ENCODE results near the gene STARD4. TPM values are rescaled to one million over a fixed set of nuclear protein-coding genes. Genes with fewer than 3 reads are reported as not detected.

Gene STARD4
- 9.9 TPM for total RNA-seq

DNA sequence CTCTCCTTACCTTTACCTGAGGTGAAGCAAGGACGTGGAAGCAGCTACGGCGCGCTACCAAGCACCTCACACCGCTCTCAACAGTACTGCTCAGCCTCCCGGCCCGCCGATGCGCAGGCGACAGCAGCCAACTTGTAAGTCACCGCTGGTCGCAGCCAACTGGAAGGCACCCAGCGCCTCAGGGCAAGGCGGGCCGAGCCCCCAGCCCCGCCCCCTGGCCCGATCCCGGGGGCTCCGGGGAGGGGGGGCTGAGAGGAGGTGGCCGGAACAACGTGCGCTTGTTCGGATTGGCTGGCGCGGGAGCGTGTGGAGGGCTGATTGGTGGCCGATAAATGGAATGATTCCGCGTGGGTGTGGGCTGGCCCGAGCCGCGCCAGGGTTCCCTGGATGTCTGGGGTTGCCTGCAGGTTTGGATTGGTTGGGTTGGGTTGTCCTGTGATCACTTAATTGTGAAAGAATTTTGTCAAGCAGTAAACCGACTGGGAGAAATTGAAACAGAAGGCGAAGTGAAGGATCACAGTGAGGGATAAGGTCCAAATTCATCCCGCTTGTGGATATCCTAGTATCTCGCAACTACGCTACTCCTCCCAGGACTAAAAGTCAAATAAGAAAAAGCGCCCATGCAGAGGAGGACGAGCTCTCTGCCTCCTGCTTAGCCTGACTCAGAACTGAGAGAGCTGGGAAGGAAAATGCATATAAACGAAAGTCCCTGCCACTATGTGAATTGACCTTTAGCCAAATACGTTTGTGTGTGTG lies at the start of gene STARD4:
Gene STARD4 (minus strand): TSS at position 161 of the 756 bp plus-strand sequence. CDS start 5,102 bp downstream, outside the sequence.
- peak within 1 kb of the TSS; percentile 76 to 80 (median 77) for H3K9ac ChIP-seq (ENCODE audit: low read depth in 1 of 3, low read length in 3 of 3)
- H3K4me3 ChIP-seq (ENCODE audit: low read length in 3 of 3), result peak within 1 kb of the TSS; percentile 87 to 95 (median 90)
- no peaks in the 10 kb centered on the region for H3K9me3 ChIP-seq (ENCODE audit: control insufficient read depth in 3 of 3, low read length in 3 of 3)
- H3K27ac ChIP-seq (ENCODE audit: low read depth, low read length), result peak within 1 kb of the TSS; percentile 48
- H3K27me3 ChIP-seq (ENCODE audit: control insufficient read depth in 3 of 3, insufficient read depth in 3 of 3, low read length in 3 of 3), result no peaks in the 10 kb centered on the region
- no peaks in the 10 kb centered on the region for H3K36me3 ChIP-seq (ENCODE audit: control insufficient read depth in 3 of 3, insufficient read depth in 3 of 3, low read length in 3 of 3)
- peaks cover 6 to 13% (median 12%) of the 10 kb centered on the region in 3 donors for H3K4me1 ChIP-seq (ENCODE audit: control insufficient read depth in 3 of 3, insufficient read depth in 3 of 3, low read length in 3 of 3)

GRCh38 chr5:111559680-111560079 lies 47.3 kb upstream of the STARD4 start:
- H3K9ac ChIP-seq (ENCODE audit: low read depth in 1 of 3, low read length in 3 of 3), result no peak overlapping the region
- H3K27ac ChIP-seq (ENCODE audit: low read depth, low read length), result no peak overlapping the region
- no peaks in the 10 kb centered on the region for H3K36me3 ChIP-seq (ENCODE audit: control insufficient read depth in 3 of 3, insufficient read depth in 3 of 3, low read length in 3 of 3)
- no peaks in the 10 kb centered on the region for H3K9me3 ChIP-seq (ENCODE audit: control insufficient read depth in 3 of 3, low read length in 3 of 3)
- H3K4me1 ChIP-seq (ENCODE audit: control insufficient read depth in 3 of 3, insufficient read depth in 3 of 3, low read length in 3 of 3), result peaks cover 0 to 5% (median 0%) of the 10 kb centered on the region in 3 donors
- H3K4me3 ChIP-seq (ENCODE audit: low read length in 3 of 3), result no peak overlapping the region
- no peaks in the 10 kb centered on the region for H3K27me3 ChIP-seq (ENCODE audit: control insufficient read depth in 3 of 3, insufficient read depth in 3 of 3, low read length in 3 of 3)

DNA sequence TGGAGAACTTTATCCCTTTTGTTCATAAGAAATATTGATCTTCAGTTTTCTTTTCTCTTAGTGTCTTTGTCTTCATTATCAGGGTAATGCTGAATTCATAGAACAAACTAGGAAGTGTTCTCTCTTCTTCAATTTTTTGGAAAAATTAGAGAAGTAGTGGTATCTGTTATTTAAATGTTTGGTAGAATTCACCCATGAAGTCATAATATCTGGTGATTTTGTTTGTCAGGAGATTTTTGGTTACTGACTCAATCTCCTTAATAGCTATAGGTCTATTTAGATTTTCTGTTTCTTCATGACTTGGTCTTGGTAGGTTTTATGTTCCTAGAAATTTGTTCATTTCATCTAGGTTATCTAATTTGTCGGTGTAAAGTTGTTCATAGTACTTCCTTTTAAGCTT lies 45.4 kb upstream of the STARD4 start:
- Histone ChIP-seq H3K27ac (ENCODE audit: low read depth, low read length) (no peak overlapping the region), H3K4me3 (ENCODE audit: low read length in 3 of 3) (no peak overlapping the region), H3K36me3 (ENCODE audit: control insufficient read depth in 3 of 3, insufficient read depth in 3 of 3, low read length in 3 of 3) (no peaks in the 10 kb centered on the region), H3K9me3 (ENCODE audit: control insufficient read depth in 3 of 3, low read length in 3 of 3) (no peaks in the 10 kb centered on the region), H3K9ac (ENCODE audit: low read depth in 1 of 3, low read length in 3 of 3) (no peak overlapping the region), H3K27me3 (ENCODE audit: control insufficient read depth in 3 of 3, insufficient read depth in 3 of 3, low read length in 3 of 3) (no peaks in the 10 kb centered on the region), H3K4me1 (ENCODE audit: control insufficient read depth in 3 of 3, insufficient read depth in 3 of 3, low read length in 3 of 3) (no peaks in the 10 kb centered on the region)

DNA sequence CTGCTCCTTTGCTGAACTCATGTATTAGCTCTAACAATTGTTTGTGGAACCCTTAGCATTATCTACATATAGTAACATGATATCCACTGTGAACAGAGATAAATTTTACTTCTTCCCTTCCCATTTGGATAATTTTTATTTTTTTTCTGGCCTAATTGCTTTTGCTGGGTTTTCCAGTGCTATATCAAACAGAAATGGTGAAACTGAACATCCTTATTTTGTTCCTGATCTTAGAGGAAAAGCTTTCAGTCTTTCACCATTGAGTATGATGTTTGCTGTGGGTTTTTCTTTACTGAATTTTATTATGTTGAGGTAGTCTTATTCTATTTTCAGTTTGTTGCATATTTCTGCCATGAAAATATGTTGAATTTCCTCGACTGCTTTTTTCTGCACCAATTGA lies 44.8 kb upstream of the STARD4 start:
- no peaks in the 10 kb centered on the region for H3K27me3 ChIP-seq (ENCODE audit: control insufficient read depth in 3 of 3, insufficient read depth in 3 of 3, low read length in 3 of 3)
- no peak overlapping the region for H3K4me3 ChIP-seq (ENCODE audit: low read length in 3 of 3)
- H3K36me3 ChIP-seq (ENCODE audit: control insufficient read depth in 3 of 3, insufficient read depth in 3 of 3, low read length in 3 of 3), result no peaks in the 10 kb centered on the region
- peaks cover 0 to 2% (median 0%) of the 10 kb centered on the region in 3 donors for H3K4me1 ChIP-seq (ENCODE audit: control insufficient read depth in 3 of 3, insufficient read depth in 3 of 3, low read length in 3 of 3)
- no peak overlapping the region for H3K27ac ChIP-seq (ENCODE audit: low read depth, low read length)
- no peaks in the 10 kb centered on the region for H3K9me3 ChIP-seq (ENCODE audit: control insufficient read depth in 3 of 3, low read length in 3 of 3)
- H3K9ac ChIP-seq (ENCODE audit: low read depth in 1 of 3, low read length in 3 of 3), result no peak overlapping the region

GRCh38 chr5:111556501-111556900 lies 44.2 kb upstream of the STARD4 start:
- Histone ChIP-seq H3K27me3 (ENCODE audit: control insufficient read depth in 3 of 3, insufficient read depth in 3 of 3, low read length in 3 of 3) (no peaks in the 10 kb centered on the region), H3K27ac (ENCODE audit: low read depth, low read length) (no peak overlapping the region), H3K36me3 (ENCODE audit: control insufficient read depth in 3 of 3, insufficient read depth in 3 of 3, low read length in 3 of 3) (no peaks in the 10 kb centered on the region), H3K9me3 (ENCODE audit: control insufficient read depth in 3 of 3, low read length in 3 of 3) (no peaks in the 10 kb centered on the region), H3K4me1 (ENCODE audit: control insufficient read depth in 3 of 3, insufficient read depth in 3 of 3, low read length in 3 of 3) (peaks cover 0 to 2% (median 0%) of the 10 kb centered on the region in 3 donors), H3K4me3 (ENCODE audit: low read length in 3 of 3) (no peak overlapping the region), H3K9ac (ENCODE audit: low read depth in 1 of 3, low read length in 3 of 3) (no peak overlapping the region)

DNA sequence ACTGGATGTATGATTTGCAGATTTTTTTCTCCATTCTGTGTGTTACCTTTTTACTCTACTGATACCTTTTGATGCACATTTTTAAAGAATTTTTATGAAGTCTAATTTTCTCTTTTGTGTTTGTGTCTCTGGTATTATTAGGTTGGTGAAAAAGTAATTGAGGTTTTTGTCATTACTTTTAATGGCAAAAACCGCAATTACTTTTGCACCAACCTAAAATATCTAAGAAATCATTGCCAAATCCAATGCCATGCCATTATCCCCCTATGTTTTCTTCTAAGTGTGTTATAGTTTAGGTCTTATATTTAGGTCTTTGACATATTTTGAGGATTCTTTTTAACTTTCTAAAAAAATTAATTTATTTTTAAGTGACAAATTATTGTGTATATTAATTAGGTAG lies 43.4 kb upstream of the STARD4 start:
- H3K27me3 ChIP-seq (ENCODE audit: control insufficient read depth in 3 of 3, insufficient read depth in 3 of 3, low read length in 3 of 3), result no peaks in the 10 kb centered on the region
- H3K9ac ChIP-seq (ENCODE audit: low read depth in 1 of 3, low read length in 3 of 3), result no peak overlapping the region
- no peaks in the 10 kb centered on the region for H3K36me3 ChIP-seq (ENCODE audit: control insufficient read depth in 3 of 3, insufficient read depth in 3 of 3, low read length in 3 of 3)
- H3K9me3 ChIP-seq (ENCODE audit: control insufficient read depth in 3 of 3, low read length in 3 of 3), result no peaks in the 10 kb centered on the region
- H3K27ac ChIP-seq (ENCODE audit: low read depth, low read length), result no peak overlapping the region
- H3K4me3 ChIP-seq (ENCODE audit: low read length in 3 of 3), result no peak overlapping the region
- H3K4me1 ChIP-seq (ENCODE audit: control insufficient read depth in 3 of 3, insufficient read depth in 3 of 3, low read length in 3 of 3), result peaks cover 0 to 2% (median 2%) of the 10 kb centered on the region in 3 donors

DNA sequence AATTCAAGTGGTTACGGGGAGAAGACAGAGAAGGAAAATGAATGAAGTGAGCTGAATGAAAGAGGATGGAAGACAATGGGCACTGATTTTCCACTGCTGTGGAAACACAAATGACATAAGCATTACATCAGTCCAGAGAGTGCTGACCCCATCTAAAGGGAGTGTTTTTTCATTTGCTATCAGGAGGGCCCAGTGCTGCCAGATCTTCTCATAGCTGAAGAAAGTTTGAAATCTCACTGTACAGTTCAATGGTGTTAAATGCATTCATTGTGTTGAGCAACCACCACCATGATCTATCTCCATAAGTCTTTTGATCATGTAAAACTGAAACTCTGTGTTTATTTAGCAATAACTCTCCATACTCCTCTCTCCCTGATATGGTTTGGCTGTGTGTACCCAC lies 41.5 kb upstream of the STARD4 start:
- no peaks in the 10 kb centered on the region for H3K27me3 ChIP-seq (ENCODE audit: control insufficient read depth in 3 of 3, insufficient read depth in 3 of 3, low read length in 3 of 3)
- H3K27ac ChIP-seq (ENCODE audit: low read depth, low read length), result no peak overlapping the region
- peaks cover 0 to 9% (median 2%) of the 10 kb centered on the region in 3 donors for H3K4me1 ChIP-seq (ENCODE audit: control insufficient read depth in 3 of 3, insufficient read depth in 3 of 3, low read length in 3 of 3)
- no peaks in the 10 kb centered on the region for H3K36me3 ChIP-seq (ENCODE audit: control insufficient read depth in 3 of 3, insufficient read depth in 3 of 3, low read length in 3 of 3)
- H3K9ac ChIP-seq (ENCODE audit: low read depth in 1 of 3, low read length in 3 of 3), result no peak overlapping the region
- no peaks in the 10 kb centered on the region for H3K9me3 ChIP-seq (ENCODE audit: control insufficient read depth in 3 of 3, low read length in 3 of 3)
- no peak overlapping the region for H3K4me3 ChIP-seq (ENCODE audit: low read length in 3 of 3)

DNA sequence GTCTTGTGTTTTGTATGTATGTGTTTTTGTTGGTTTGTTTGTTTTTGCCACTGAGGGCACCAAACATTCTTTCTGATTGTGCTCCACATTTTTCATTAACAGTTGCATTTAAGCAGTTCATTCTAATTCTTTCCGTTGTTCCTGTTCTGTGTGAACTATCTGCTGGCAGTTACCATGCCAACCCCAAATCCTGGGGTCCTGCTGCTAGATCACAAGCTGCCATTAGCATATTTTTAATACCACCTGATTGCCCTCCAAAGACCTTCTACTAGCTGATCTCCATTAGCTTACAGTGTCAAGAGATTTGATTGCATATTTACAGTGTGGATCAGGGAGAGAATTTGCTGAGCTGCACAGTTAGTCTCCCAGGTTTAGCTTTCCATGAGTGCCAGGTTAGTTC lies 40.6 kb upstream of the STARD4 start:
- Histone ChIP-seq H3K9ac (ENCODE audit: low read depth in 1 of 3, low read length in 3 of 3) (no peak overlapping the region), H3K9me3 (ENCODE audit: control insufficient read depth in 3 of 3, low read length in 3 of 3) (no peaks in the 10 kb centered on the region), H3K36me3 (ENCODE audit: control insufficient read depth in 3 of 3, insufficient read depth in 3 of 3, low read length in 3 of 3) (no peaks in the 10 kb centered on the region), H3K27ac (ENCODE audit: low read depth, low read length) (no peak overlapping the region), H3K27me3 (ENCODE audit: control insufficient read depth in 3 of 3, insufficient read depth in 3 of 3, low read length in 3 of 3) (no peaks in the 10 kb centered on the region), H3K4me3 (ENCODE audit: low read length in 3 of 3) (no peak overlapping the region), H3K4me1 (ENCODE audit: control insufficient read depth in 3 of 3, insufficient read depth in 3 of 3, low read length in 3 of 3) (peaks cover 0 to 9% (median 2%) of the 10 kb centered on the region in 3 donors)

GRCh38 chr5:111552492-111552891 lies 40.2 kb upstream of the STARD4 start:
- H3K36me3 ChIP-seq (ENCODE audit: control insufficient read depth in 3 of 3, insufficient read depth in 3 of 3, low read length in 3 of 3), result no peaks in the 10 kb centered on the region
- no peak overlapping the region for H3K9ac ChIP-seq (ENCODE audit: low read depth in 1 of 3, low read length in 3 of 3)
- H3K9me3 ChIP-seq (ENCODE audit: control insufficient read depth in 3 of 3, low read length in 3 of 3), result no peaks in the 10 kb centered on the region
- peaks cover 0 to 9% (median 2%) of the 10 kb centered on the region in 3 donors for H3K4me1 ChIP-seq (ENCODE audit: control insufficient read depth in 3 of 3, insufficient read depth in 3 of 3, low read length in 3 of 3)
- H3K27ac ChIP-seq (ENCODE audit: low read depth, low read length), result no peak overlapping the region
- H3K27me3 ChIP-seq (ENCODE audit: control insufficient read depth in 3 of 3, insufficient read depth in 3 of 3, low read length in 3 of 3), result no peaks in the 10 kb centered on the region
- no peak overlapping the region for H3K4me3 ChIP-seq (ENCODE audit: low read length in 3 of 3)

DNA sequence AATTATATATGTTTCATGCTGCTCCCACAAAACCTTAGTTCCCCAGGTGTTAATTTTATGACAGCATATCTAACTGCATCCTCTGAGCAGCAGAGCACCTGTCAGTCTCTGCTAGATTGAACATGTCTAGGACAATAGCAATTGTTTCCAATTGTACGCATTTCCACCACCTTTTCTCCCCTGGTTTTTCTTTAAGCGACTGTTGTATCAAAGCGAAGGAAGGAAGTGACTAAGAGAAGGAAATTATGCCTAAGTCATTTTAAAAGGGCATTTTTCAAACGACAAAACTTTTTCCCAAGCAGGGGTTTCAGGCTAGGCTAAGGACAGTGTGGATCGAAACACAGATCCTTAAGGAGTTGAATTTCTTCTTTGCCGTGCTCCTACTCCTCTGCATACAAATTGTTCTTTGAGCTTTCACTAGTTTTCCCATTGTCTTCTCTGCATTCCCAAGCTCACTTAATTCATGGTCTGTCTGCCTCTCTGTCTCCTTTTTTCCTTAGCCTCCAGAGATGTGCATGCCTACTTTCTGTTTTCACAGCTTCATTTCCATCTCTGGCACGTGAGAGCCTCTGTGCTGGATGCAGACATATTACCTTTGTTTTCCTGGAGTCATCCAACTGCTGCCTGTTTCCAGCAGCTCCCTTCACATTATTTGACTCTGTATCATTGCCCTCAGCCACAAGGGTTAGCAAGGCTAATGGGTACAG lies 39.4 kb upstream of the STARD4 start:
- H3K36me3 ChIP-seq (ENCODE audit: control insufficient read depth in 3 of 3, insufficient read depth in 3 of 3, low read length in 3 of 3), result no peaks in the 10 kb centered on the region

More for the DNA sequence above, 39.4 kb upstream of the STARD4 start:
- no peak overlapping the region for H3K4me3 ChIP-seq (ENCODE audit: low read length in 3 of 3)
- no peaks in the 10 kb centered on the region for H3K27me3 ChIP-seq (ENCODE audit: control insufficient read depth in 3 of 3, insufficient read depth in 3 of 3, low read length in 3 of 3)
- no peak overlapping the region for H3K9ac ChIP-seq (ENCODE audit: low read depth in 1 of 3, low read length in 3 of 3)
- H3K9me3 ChIP-seq (ENCODE audit: control insufficient read depth in 3 of 3, low read length in 3 of 3), result no peaks in the 10 kb centered on the region
- no peak overlapping the region for H3K27ac ChIP-seq (ENCODE audit: low read depth, low read length)
- peaks cover 0 to 9% (median 2%) of the 10 kb centered on the region in 3 donors for H3K4me1 ChIP-seq (ENCODE audit: control insufficient read depth in 3 of 3, insufficient read depth in 3 of 3, low read length in 3 of 3)
